Colonic mucosa (tissue), 4 donors: ENCODE data around the gene DIPK1C. TPM values are rescaled to one million over a fixed set of nuclear protein-coding genes. Genes with fewer than 3 reads are reported as not detected.

Experiments
- DNase-seq: peaks from one replicate; pipeline ENCODE4 v3.0.0-alpha.2; 2020
- H3K27ac ChIP-seq: fragments of 200-600 bp; one replicate; pipeline ENCODE4 v1.8.0; 2021
- H3K27me3 ChIP-seq: fragments of 200-600 bp; one replicate; pipeline ENCODE4 v1.8.0; 2021
- H3K36me3 ChIP-seq: fragments of 200-600 bp; one replicate; pipeline ENCODE4 v1.8.0; 2021
- H3K4me1 ChIP-seq: fragments of 200-600 bp; one replicate; pipeline ENCODE4 v1.8.0; 2021; ENCODE audit warnings: mild to moderate bottlenecking
- H3K4me3 ChIP-seq: fragments of 200-600 bp; one replicate; pipeline ENCODE4 v1.8.0; 2021
- H3K9ac ChIP-seq, 2 donors: one replicate each; pipeline ENCODE4 v1.7.0; 2013; ENCODE audit warnings: control low read depth in 2 of 2, low read depth in 2 of 2, low read length in 2 of 2
- H3K9me3 ChIP-seq: fragments of 200-600 bp; one replicate; pipeline ENCODE4 v1.8.0; 2021
- intact Hi-C: fragments of 100-400 bp; cut with DNase I; formaldehyde crosslinking; loops from one replicate; pipeline ENCODE4 v1.14.1; 2022
- total RNA-seq, 2 donors: library from RNA; stranded (reverse); fragmentation: NEBNext Ultra II Directional in 1 of 2; extraction: Animal tissue kit (Norgen Biotek cat#: 25700) in 1 of 2; gene quantifications; one replicate each; pipeline ENCODE4 v1.2.1, GENCODE V29; 2021
- TF ChIP-seq, protein P1 (sequence below): fragments of 200-600 bp; IDR thresholded peaks from one replicate; pipeline ENCODE4 v1.8.0; 2022; ENCODE audit warnings: antibody characterized with exemption, mild to moderate bottlenecking
- donor health status: healthy.
- donor health status: DM: no; HTN: no; CAD: no.
- donor health status: DM: no; HTN: no; CAD: no.

DIPK1C gene
- total RNA-seq, 2 donors from 2014 or later, result 0.24 TPM; not detected in 1

GRCh38 chr18:74456349-74457042, 612 bp downstream of the DIPK1C start:
- no peak overlapping the region for H3K9ac ChIP-seq
- DNase-seq, result no peak
- H3K27ac ChIP-seq, result no peak overlapping the region
- H3K27me3 ChIP-seq, result peaks cover 42% of the 10 kb centered on the region
- H3K4me1 ChIP-seq, result no peaks in the 10 kb centered on the region
- no peaks in the 10 kb centered on the region for H3K9me3 ChIP-seq
- intact Hi-C loops, result no loop called here
- TF ChIP-seq, protein P1, sequence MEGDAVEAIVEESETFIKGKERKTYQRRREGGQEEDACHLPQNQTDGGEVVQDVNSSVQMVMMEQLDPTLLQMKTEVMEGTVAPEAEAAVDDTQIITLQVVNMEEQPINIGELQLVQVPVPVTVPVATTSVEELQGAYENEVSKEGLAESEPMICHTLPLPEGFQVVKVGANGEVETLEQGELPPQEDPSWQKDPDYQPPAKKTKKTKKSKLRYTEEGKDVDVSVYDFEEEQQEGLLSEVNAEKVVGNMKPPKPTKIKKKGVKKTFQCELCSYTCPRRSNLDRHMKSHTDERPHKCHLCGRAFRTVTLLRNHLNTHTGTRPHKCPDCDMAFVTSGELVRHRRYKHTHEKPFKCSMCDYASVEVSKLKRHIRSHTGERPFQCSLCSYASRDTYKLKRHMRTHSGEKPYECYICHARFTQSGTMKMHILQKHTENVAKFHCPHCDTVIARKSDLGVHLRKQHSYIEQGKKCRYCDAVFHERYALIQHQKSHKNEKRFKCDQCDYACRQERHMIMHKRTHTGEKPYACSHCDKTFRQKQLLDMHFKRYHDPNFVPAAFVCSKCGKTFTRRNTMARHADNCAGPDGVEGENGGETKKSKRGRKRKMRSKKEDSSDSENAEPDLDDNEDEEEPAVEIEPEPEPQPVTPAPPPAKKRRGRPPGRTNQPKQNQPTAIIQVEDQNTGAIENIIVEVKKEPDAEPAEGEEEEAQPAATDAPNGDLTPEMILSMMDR, result no peak
- no peaks in the 10 kb centered on the region for H3K36me3 ChIP-seq
- peak overlapping the region; percentile 19 for H3K4me3 ChIP-seq

- H3K36me3 ChIP-seq, result no peaks in the 10 kb centered on the region
- TF ChIP-seq, protein P1, result no peak
- no peaks in the 10 kb centered on the region for H3K4me1 ChIP-seq
- H3K27me3 ChIP-seq, result peaks cover 42% of the 10 kb centered on the region
- H3K9ac ChIP-seq, result no peak overlapping the region
- peak overlapping the region; percentile 19 for H3K4me3 ChIP-seq
- no peaks in the 10 kb centered on the region for H3K9me3 ChIP-seq
- no peak overlapping the region for H3K27ac ChIP-seq
- no peak for DNase-seq
- intact Hi-C loops, result no loop called here
Observed at GRCh38 chr18:74456017-74456348, 1.1 kb downstream of the DIPK1C start.

GRCh38 chr18:74455386-74455785, 1.7 kb downstream of the DIPK1C start:
- H3K4me3 ChIP-seq, result no peak overlapping the region
- no peak for DNase-seq
- no peak overlapping the region for H3K27ac ChIP-seq
- peaks cover 42% of the 10 kb centered on the region for H3K27me3 ChIP-seq
- no peak overlapping the region for H3K9ac ChIP-seq
- H3K36me3 ChIP-seq, result no peaks in the 10 kb centered on the region
- intact Hi-C loops, result no loop called here
- TF ChIP-seq, protein P1, result no peak
- no peaks in the 10 kb centered on the region for H3K4me1 ChIP-seq
- H3K9me3 ChIP-seq, result no peaks in the 10 kb centered on the region

GRCh38 chr18:74454279-74454751, 2.8 kb downstream of the DIPK1C start:
- Histone ChIP-seq H3K27ac (no peak overlapping the region), H3K9ac (no peak overlapping the region), H3K4me3 (no peak overlapping the region), H3K27me3 (peaks cover 42% of the 10 kb centered on the region), H3K9me3 (no peaks in the 10 kb centered on the region), H3K36me3 (no peaks in the 10 kb centered on the region), H3K4me1 (no peaks in the 10 kb centered on the region)
- intact Hi-C loops, result no loop called here
- DNase-seq, result no peak
- TF ChIP-seq, protein P1, result no peak

GRCh38 chr18:74453642-74454198, 3.4 kb downstream of the DIPK1C start:
- Histone ChIP-seq H3K27me3 (peaks cover 40% of the 10 kb centered on the region), H3K36me3 (no peaks in the 10 kb centered on the region), H3K27ac (no peak overlapping the region), H3K9me3 (no peaks in the 10 kb centered on the region), H3K4me3 (no peak overlapping the region), H3K9ac (no peak overlapping the region), H3K4me1 (no peaks in the 10 kb centered on the region)
- no peak for DNase-seq
- intact Hi-C loops, result no loop called here
- TF ChIP-seq, protein P1, result no peak
